ENCODE measurements around the gene WDR73.
"Not testable (repeated sequence)": the region's sequence is repeated elsewhere in the genome, so short reads cannot be mapped to it uniquely, and the experiment has no call there.

The WDR73 gene

GRCh38 chr15:84653910-84654688 lies at the start of gene WDR73:
WDR73 (minus strand) TSS chr15:84654283; CDS start chr15:84654274, 9 bp downstream.
- peak; percentile 95 for DNase-seq

- DNase-seq, result no peak
These were observed 49.7 kb upstream of the WDR73 start for GRCh38 chr15:84703808-84704207.

GRCh38 chr15:84702961-84703482 lies 48.9 kb upstream of the WDR73 start:
- DNase-seq, result no peak

GRCh38 chr15:84699538-84700191 lies 45.6 kb upstream of the WDR73 start:
- no peak for DNase-seq

- DNase-seq, result no peak
These were observed 43.3 kb upstream of the WDR73 start for GRCh38 chr15:84697236-84697990.

- DNase-seq, result no peak
These were observed 42.7 kb upstream of the WDR73 start for GRCh38 chr15:84696757-84697156.

- no peak for DNase-seq
These were observed 36.3 kb upstream of the WDR73 start for GRCh38 chr15:84690342-84690741.

GRCh38 chr15:84689858-84690257 lies 35.8 kb upstream of the WDR73 start:
- DNase-seq, result no peak

- DNase-seq, result not testable (repeated sequence)
These were observed 32.4 kb upstream of the WDR73 start for GRCh38 chr15:84686446-84686845.

- no peak for DNase-seq
These were observed 31.2 kb upstream of the WDR73 start for GRCh38 chr15:84685304-84685703.

- DNase-seq, result no peak
These were observed 30.0 kb upstream of the WDR73 start for GRCh38 chr15:84684092-84684491.

GRCh38 chr15:84681831-84682230 lies 27.7 kb upstream of the WDR73 start:
- peak; percentile 44 for DNase-seq

GRCh38 chr15:84671211-84671610 lies 17.1 kb upstream of the WDR73 start:
- DNase-seq, result no peak

GRCh38 chr15:84669726-84670125 lies 15.6 kb upstream of the WDR73 start:
- DNase-seq, result no peak

GRCh38 chr15:84668221-84668982 lies 14.3 kb upstream of the WDR73 start:
- DNase-seq, result no peak

GRCh38 chr15:84666373-84666772 lies 12.3 kb upstream of the WDR73 start:
- no peak for DNase-seq

- DNase-seq, result no peak
These were observed 6.9 kb upstream of the WDR73 start for GRCh38 chr15:84661001-84661400.

- DNase-seq, result no peak
These were observed 6.1 kb upstream of the WDR73 start for GRCh38 chr15:84659904-84660781.

GRCh38 chr15:84658788-84659411 lies 4.8 kb upstream of the WDR73 start:
- no peak for DNase-seq

- DNase-seq, result peak; percentile 79
These were observed 4.2 kb upstream of the WDR73 start, which contains the start of gene NMB for GRCh38 chr15:84658080-84658787. NMB (minus strand) TSS chr15:84658199; CDS start chr15:84658152, 47 bp downstream.
